Stimulated activated CD4-positive, alpha-beta T cell treated with anti-CD3 and anti-CD28 coated beads, Interleukin-4, amount 100 ng/mL, for 4 hours (primary cell): Measurements from ENCODE around the gene SUPV3L1.
"Not testable (repeated sequence)": the region's sequence is repeated elsewhere in the genome, so short reads cannot be mapped to it uniquely, and the experiment has no call there.

ENCODE experiments used
- DNase-seq, 2 experiments: peaks; one replicate each; pipeline ENCODE4 v3.0.0-alpha.2; 2020

The SUPV3L1 gene

DNA sequence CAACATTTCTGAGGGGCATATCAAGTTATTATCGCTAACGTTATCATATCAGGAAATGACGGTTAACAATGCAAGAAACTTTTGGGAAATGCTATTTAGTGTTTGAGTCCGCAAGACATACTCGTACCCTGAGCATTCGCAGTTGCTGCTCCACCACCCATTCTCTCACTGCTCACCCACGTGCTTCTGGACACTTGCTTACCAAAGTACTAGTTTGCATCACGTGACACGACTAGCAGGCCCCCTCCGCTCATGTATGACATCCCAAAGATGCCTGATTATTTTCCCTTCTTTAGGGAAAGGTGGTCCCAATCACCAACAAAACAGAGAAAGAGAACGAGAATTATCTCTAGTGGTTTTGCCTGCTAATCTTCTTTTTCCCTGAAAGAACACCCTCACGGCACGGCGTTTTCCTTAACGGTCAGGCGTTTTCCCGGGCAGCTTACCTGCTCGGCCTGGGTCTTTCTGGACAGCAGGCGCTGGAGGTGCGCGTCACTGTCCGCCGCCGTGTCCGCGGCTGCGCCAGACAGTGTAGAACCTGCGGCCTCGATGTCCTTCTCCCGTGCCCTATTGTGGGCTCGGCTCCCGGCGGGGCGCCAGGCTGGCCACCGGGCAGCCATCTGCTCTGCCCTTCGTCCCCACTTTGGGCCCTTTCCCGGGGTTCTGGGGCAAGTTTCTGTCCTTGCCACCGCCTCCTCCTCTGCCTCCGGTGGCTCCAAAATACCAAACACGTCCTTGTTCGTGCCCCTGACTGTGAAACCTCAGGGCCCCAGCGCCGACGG, at the start of gene SUPV3L1:
TSS of gene SUPV3L1 (plus strand) at position 492 of the 782 bp plus-strand sequence. CDS start at position 550, 58 bp downstream.
- DNase-seq: peak; percentile 80 to 89

GRCh38 chr10:69130251-69130650, 49.8 kb upstream of the SUPV3L1 start:
- DNase-seq: no peak

GRCh38 chr10:69139961-69140360, 40.1 kb upstream of the SUPV3L1 start:
- no peak for DNase-seq

DNA sequence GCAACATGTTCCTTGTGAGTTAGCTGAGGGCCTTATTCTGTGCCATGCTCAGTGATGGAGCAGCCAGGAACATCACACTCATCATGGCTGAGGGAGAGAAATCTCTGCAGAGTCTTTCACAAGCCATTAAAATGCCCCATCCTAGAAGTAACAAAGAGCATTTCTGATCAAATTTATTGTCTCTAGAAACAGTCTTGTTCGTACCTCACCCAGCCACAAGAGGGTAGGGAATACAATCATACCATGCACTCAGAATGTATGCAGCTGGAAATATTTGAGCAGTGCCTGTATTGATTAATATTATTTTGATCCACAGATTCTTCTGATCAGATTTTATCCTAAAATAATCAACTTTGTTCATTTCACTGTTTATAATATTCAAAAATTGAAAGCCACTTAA, 38.7 kb upstream of the SUPV3L1 start:
- no peak for DNase-seq

DNA sequence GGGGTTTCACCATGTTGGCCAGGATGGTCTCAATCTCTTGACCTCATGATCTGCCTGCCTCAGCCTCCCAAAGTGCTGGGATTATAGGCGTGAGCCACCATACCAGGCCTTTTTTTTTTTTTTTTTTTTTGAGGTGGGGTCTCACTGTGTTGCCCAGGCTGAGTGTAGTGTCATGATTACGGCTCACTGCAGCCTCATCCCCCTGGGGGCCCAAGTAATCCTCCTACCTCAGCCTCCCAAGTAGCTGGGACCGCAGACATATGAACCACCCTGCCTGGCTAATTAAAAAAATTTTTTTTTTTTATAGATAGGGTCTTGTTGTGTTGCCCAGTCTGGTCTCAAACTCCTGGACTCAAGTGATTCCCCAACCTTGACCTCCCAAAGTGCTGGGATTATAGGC, 38.0 kb upstream of the SUPV3L1 start:
- not testable (repeated sequence) for DNase-seq

GRCh38 chr10:69142983-69143382, 37.1 kb upstream of the SUPV3L1 start:
- DNase-seq: no peak

- DNase-seq: no peak
Observed at GRCh38 chr10:69145329-69145728, 34.7 kb upstream of the SUPV3L1 start.

GRCh38 chr10:69145864-69146263, 34.2 kb upstream of the SUPV3L1 start:
- no peak for DNase-seq

DNA sequence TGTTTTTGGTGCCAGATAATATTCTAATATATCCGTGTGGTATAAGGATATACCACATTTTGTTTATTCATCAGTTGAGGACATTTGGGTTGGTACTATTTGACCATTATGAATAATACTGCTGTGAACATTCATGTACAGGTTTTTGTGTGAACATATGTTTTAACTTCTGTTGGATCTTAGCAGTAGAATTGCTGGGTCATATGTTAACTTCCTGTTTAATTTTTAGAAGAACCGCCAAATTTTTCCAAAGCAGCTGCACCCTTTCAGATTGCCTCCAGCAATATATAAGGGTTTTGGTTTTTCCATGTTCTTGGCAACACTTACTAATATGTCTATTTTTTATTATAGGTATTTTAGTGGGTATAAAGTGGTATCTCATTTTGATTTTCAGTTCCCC, 33.3 kb upstream of the SUPV3L1 start:
- DNase-seq: no peak

DNA sequence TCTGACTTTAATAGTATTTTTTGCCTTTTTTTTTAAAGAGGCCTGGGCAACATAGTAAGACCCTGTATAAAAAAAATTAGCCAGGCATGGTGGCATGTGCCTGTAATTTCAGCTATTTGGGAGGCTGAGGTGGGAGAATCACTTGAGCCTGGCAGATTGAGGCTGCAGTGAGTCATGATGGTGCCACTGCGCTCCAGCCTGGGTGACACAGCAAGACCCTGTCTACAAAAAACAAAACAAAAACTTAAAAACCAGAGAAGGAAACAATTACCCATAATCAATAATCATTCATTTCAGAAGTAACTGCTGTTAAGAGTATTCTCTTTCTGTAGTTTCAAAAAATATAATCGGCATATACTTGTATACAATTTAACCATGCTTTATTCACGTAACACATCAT, 28.1 kb upstream of the SUPV3L1 start:
- no peak for DNase-seq

DNA sequence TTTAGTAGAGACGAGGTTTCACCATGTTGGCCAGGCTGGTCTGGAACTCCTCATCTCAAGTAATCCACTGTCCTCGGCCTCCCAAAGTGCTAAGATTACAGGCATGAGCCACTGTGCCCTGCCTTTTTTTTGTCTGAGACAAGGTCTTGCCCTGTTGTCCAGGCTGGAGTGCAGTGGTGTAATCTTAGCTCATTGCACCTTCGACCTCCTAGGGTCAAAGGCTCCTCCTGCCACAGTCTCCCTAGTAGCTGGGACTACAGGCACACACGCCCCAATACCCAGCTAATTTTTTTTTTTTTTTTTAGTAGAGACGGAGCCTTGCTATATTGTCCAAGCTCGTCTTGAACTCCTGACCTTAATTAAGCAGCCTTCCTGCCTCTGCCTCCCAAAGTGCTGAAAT, 26.8 kb upstream of the SUPV3L1 start:
- DNase-seq: no peak

DNA sequence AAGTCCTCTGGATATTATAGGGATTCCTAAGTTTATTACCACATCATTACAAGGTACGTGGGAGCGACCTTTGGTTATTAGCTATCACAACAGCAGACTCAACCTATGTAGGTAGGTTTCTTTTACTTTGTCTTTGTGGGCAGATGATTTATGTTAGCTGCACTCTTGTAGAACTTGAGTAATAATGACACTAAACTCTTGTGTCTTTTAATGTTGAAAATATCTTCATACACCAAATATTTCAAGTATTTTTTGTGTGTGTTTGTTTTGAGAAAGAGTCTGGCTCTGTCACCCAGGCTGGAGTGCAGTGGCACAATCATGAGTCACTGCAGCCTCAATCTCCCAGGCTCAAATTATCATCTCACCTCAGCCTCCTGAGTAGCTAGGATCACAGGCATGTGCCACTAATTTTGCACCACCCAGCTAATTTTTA, 19.2 kb upstream of the SUPV3L1 start:
- DNase-seq: no peak

DNA sequence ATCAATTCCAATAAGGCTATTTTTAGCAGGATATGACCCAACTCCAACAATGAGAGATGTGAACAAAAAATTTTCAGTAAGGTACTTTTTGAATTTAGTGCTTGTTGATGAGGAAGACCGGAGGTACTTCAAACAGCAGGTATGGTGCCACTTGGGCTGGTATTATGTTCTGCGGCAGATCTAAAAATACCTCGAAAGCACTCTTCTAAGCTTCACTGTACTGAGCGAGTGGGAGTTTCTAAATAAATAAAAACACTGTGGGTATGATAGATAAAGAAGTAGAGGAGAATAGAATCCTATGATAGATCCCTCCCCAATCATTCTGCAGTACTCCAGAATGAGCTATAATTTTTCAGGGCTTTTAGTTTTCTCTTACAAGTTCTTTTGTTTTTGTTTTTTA, 11.5 kb upstream of the SUPV3L1 start:
- DNase-seq: no peak

GRCh38 chr10:69172241-69172982, 7.6 kb upstream of the SUPV3L1 start:
- no peak for DNase-seq

- not testable (repeated sequence) for DNase-seq
Observed at GRCh38 chr10:69175326-69175725, 4.7 kb upstream of the SUPV3L1 start.

DNA sequence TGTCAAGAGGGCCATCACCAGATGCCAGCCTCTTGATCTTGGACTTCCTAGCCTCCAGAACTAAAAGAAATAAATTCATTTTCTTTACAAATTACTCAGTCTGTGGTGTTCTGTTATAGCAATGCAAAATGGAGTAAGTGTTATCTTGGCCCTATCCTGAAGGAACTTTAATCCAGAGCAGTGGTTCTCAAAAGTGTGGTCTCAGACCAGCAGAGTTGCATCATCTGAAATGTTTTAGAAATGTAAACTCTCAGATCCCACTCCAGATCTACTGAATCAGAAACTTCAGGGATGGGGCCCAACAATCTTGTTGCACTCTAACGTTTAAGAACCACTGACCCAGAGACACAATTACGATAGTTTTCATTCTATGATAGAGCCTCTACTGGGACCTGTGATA, 3.2 kb upstream of the SUPV3L1 start:
- no peak for DNase-seq

DNA sequence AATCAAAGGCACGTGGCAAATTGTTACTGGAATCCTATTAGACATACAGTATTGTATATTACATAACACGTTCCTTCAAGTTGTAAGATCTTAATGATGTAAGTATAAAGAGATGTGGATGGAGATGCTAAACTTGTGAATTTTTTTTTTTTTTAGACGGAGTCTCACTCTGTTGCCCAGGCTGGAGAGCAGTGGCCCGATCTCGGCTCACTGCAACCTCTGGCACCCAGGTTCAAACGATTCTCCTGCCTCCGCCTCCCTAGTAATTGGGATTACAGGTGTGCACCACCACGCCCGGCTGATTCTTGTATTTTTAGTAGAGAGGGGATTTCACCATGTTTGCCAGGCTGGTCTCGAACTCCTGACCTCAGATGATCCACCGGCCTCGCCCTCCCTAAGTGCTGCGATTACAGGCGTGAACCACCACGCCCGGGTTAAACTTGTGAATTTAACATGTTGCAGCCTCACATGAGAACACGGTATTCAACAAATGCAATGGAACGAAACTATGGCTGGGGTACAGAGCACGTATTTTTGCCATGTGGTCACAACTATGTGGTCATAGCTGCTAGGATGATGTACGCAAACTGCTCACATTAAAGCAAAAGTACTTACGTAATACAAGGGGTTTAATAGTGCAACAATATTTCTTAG, 818 bp upstream of the SUPV3L1 start:
- peak; percentile 3 to 10 for DNase-seq

DNA sequence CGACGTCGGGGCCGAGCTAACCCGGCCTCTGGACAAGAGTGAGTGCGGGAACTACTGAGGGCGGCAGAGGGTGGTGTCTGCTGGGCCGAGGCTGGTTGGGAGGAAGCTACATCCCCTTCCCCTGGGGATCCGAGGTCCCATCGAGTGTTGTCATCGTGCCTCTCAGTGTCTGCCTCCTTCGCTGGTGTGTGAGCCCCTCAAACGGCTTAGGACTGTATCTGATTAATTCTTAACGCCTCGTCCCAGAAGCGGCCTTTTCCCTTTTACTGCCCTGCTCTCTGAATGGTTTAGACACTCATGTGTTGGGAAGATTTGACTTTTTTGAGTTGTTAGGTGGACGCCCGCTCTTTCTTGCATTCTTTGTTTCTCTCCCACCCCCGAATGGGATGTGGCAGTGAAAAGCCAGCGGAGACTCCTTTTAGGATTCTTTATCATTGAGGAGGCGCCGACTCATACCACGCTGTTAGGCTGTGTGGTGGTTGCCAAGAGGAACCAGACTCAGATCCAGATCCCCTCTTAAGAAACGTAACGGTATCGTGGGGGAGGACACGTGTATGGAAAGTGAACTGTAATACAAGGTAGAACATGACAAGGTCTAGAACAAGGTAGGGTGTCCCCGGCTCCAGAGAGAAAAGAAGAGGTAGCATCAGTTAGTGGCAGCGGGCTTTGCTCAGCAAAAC, 631 bp downstream of the SUPV3L1 start:
- no peak for DNase-seq

GRCh38 chr10:69181433-69181832, 1.4 kb downstream of the SUPV3L1 start:
- no peak for DNase-seq

- no peak for DNase-seq
Observed at GRCh38 chr10:69182005-69182404, 2.0 kb downstream of the SUPV3L1 start.

GRCh38 chr10:69186524-69186923, 6.5 kb downstream of the SUPV3L1 start:
- DNase-seq: no peak

GRCh38 chr10:69201045-69201444, 21.0 kb downstream of the SUPV3L1 start:
- DNase-seq: no peak

- no peak for DNase-seq
Observed at GRCh38 chr10:69202332-69202731, 22.3 kb downstream of the SUPV3L1 start.
